Calu3 (cell line): ENCODE data around the gene VGLL1. TPM values are rescaled to one million over a fixed set of nuclear protein-coding genes. Genes with fewer than 3 reads are reported as not detected.

Source experiments
- BruUV-seq: library from RNA; stranded (reverse); fragments of 400-500 nt; replicated peaks from 2 replicates; lab custom pipeline; 2021; lab: Mats Ljungman, UMichigan
- CTCF ChIA-PET: fragments of 300-600 bp; sonication (Branson Sonifier 250); formaldehyde crosslinking; loops from one replicate; lab custom pipeline; 2022; ENCODE audit warnings: antibody characterized with exemption; lab: Charles Lee
- DNase-seq: peaks from one replicate; pipeline ENCODE4 v3.0.0; 2022
- H3K27ac Mint-ChIP-seq: one replicate; pipeline ENCODE4 v1.8.0; 2022; ENCODE audit warnings: mixed read lengths; ENCODE audit not compliant: unreplicated experiment
- H3K27me3 Mint-ChIP-seq: one replicate; pipeline ENCODE4 v1.8.0; 2022; ENCODE audit warnings: mixed read lengths; ENCODE audit not compliant: unreplicated experiment
- H3K36me3 Mint-ChIP-seq: one replicate; pipeline ENCODE4 v1.8.0; 2022; ENCODE audit warnings: mild to moderate bottlenecking, moderate library complexity, mixed read lengths; ENCODE audit not compliant: insufficient read depth, unreplicated experiment
- H3K4me1 Mint-ChIP-seq: one replicate; pipeline ENCODE4 v1.8.0; 2022; ENCODE audit warnings: mild to moderate bottlenecking, low read depth, mixed read lengths; ENCODE audit not compliant: unreplicated experiment
- H3K4me3 Mint-ChIP-seq: one replicate; pipeline ENCODE4 v1.8.0; 2022; ENCODE audit warnings: mild to moderate bottlenecking, low read depth, moderate library complexity, mixed read lengths; ENCODE audit not compliant: unreplicated experiment
- H3K9me3 Mint-ChIP-seq: one replicate; pipeline ENCODE4 v1.8.0; 2022; ENCODE audit warnings: low read depth, mixed read lengths; ENCODE audit not compliant: unreplicated experiment
- CTCF ChIP-seq: fragments of 200-600 bp; IDR thresholded peaks from one replicate; pipeline ENCODE4 v1.8.0; 2022; ENCODE audit warnings: antibody characterized with exemption; ENCODE audit not compliant: unreplicated experiment
- intact Hi-C: fragments of 100-400 bp; cut with micrococcal nuclease; formaldehyde crosslinking; loops from one replicate; pipeline ENCODE4 v1.10.0; 2022; ENCODE audit not compliant: unreplicated experiment
- total RNA-seq: library from RNA; stranded (reverse); gene quantifications from 2 replicates; pipeline ENCODE4 v1.2.3, GENCODE V29; 2022

Gene VGLL1
- total RNA-seq, 1 experiment from 2014 or later = 92.2 TPM

GRCh38 chrX:136493011-136493410 lies 39.0 kb upstream of the VGLL1 start:
- Mint-ChIP-seq H3K4me1 (no peaks in the 10 kb centered on the region), H3K27me3 (peaks cover 44% of the 10 kb centered on the region), H3K36me3 (peaks cover 19% of the 10 kb centered on the region), H3K27ac (no peak overlapping the region), H3K4me3 (no peak overlapping the region), H3K9me3 (no peaks in the 10 kb centered on the region)
- TF ChIP-seq CTCF = no peak
- DNase-seq = no peak
- intact Hi-C loops = no loop called here
- CTCF ChIA-PET = no interaction called here
- no TSS peak for BruUV-seq

- H3K4me3 Mint-ChIP-seq = no peak overlapping the region
- peaks cover 28% of the 10 kb centered on the region for H3K36me3 Mint-ChIP-seq
- no peak for DNase-seq
- H3K4me1 Mint-ChIP-seq = peaks cover 5% of the 10 kb centered on the region
- TF ChIP-seq CTCF = no peak
- no peaks in the 10 kb centered on the region for H3K9me3 Mint-ChIP-seq
- intact Hi-C loops = loop anchor here (5.0 kb wide), 1 partner anchor 37 kb away; the partner anchor contains the start of gene VGLL1
- no peak overlapping the region for H3K27ac Mint-ChIP-seq
- CTCF ChIA-PET = interaction anchor here (0.6 kb wide), 1 partner anchor 112 kb away, joined by 4 read pairs; no protein-coding TSS in a partner anchor
- BruUV-seq = no TSS peak
- peaks cover 24% of the 10 kb centered on the region for H3K27me3 Mint-ChIP-seq
Measured at GRCh38 chrX:136495043-136495442, 37.0 kb upstream of the VGLL1 start.

GRCh38 chrX:136496186-136496763 lies 35.7 kb upstream of the VGLL1 start:
- H3K36me3 Mint-ChIP-seq = peaks cover 28% of the 10 kb centered on the region

More at GRCh38 chrX:136496186-136496763, 35.7 kb upstream of the VGLL1 start:
- TF ChIP-seq CTCF = no peak
- H3K27ac Mint-ChIP-seq = peak overlapping the region; percentile 82
- no peaks in the 10 kb centered on the region for H3K9me3 Mint-ChIP-seq
- CTCF ChIA-PET = interaction anchor here (1.0 kb wide), 1 partner anchor 60 kb away, joined by 3 read pairs; no protein-coding TSS in a partner anchor
- peak overlapping the region; percentile 73 for H3K4me3 Mint-ChIP-seq
- peaks cover 13% of the 10 kb centered on the region for H3K27me3 Mint-ChIP-seq
- DNase-seq = no peak
- H3K4me1 Mint-ChIP-seq = peaks cover 5% of the 10 kb centered on the region
- TSS peak; percentile 96 for BruUV-seq
- intact Hi-C loops = loop anchor here (1.0 to 5.0 kb wide), 2 partner anchors 36 to 81 kb away; partner anchors contain the start of gene VGLL1
